Suprapubic skin (tissue), 4 donors: ENCODE data around the gene AGAP1.

ENCODE experiments used
- EP300 ChIP-seq: sonication (generic); formaldehyde crosslinking; IDR thresholded peaks from one replicate; pipeline ENCODE4 v1.6.1; 2017; ENCODE audit warnings: antibody characterized with exemption
- POLR2A ChIP-seq, 2 donors: fragments of 450-650 bp; IDR thresholded peaks; one replicate each; pipeline ENCODE4 v1.6.1; 2017; ENCODE audit warnings: antibody characterized with exemption in 2 of 2, mild to moderate bottlenecking in 2 of 2, moderate library complexity in 2 of 2
- POLR2AphosphoS5 ChIP-seq, 3 donors: sonication (generic); formaldehyde crosslinking; IDR thresholded peaks; one replicate each; pipeline ENCODE4 v1.6.1; 2017; ENCODE audit warnings: antibody characterized with exemption in 3 of 3
- TF ChIP-seq, protein P1 (sequence below), 2 donors: fragments of 200-600 bp in 1 of 2; fragments of 450-650 bp in 1 of 2; sonication (generic) in 1 of 2; IDR thresholded peaks; one replicate each; pipeline ENCODE4 v1.5.1; 2016 to 2019; ENCODE audit warnings: antibody characterized with exemption in 2 of 2, mild to moderate bottlenecking in 1 of 2, moderate library complexity in 1 of 2

DNA sequence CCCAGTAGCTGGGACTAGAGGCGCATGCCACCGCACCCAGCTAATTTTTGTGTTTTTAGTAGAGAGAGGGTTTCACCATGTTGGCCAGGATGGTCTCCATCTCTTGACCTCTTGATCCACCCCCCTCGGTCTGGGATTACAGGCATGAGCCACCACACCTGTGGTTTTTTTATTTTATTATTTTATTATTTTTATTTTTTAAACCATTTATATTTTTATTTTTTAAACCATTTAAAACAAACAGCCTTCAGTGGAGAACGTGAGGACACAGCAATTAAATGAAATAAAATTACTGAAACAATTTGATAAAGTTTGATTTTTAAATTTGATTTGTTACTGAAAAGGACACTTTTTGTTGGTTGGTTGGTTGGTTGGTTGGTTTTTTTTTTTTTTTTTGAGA is 181.0 kb downstream of the AGAP1 start:
- TF ChIP-seq, protein P1, sequence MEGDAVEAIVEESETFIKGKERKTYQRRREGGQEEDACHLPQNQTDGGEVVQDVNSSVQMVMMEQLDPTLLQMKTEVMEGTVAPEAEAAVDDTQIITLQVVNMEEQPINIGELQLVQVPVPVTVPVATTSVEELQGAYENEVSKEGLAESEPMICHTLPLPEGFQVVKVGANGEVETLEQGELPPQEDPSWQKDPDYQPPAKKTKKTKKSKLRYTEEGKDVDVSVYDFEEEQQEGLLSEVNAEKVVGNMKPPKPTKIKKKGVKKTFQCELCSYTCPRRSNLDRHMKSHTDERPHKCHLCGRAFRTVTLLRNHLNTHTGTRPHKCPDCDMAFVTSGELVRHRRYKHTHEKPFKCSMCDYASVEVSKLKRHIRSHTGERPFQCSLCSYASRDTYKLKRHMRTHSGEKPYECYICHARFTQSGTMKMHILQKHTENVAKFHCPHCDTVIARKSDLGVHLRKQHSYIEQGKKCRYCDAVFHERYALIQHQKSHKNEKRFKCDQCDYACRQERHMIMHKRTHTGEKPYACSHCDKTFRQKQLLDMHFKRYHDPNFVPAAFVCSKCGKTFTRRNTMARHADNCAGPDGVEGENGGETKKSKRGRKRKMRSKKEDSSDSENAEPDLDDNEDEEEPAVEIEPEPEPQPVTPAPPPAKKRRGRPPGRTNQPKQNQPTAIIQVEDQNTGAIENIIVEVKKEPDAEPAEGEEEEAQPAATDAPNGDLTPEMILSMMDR (IDR thresholded peaks at IDR 0.05) = no peak
- no peak for TF ChIP-seq POLR2A (IDR thresholded peaks at IDR 0.05)
- no peak for TF ChIP-seq POLR2AphosphoS5 (IDR thresholded peaks at IDR 0.05)
- no peak for TF ChIP-seq EP300
